ENCODE results near the gene RBM11.

The RBM11 gene

GRCh38 chr21:14236180-14236579 lies 20.2 kb downstream of the RBM11 start:
- Histone ChIP-seq H3K9ac (ENCODE audit: insufficient read length) (no peak overlapping the region), H3K27ac (no peak overlapping the region), H3K36me3 (ENCODE audit: insufficient read depth, low read length) (no peaks in the 10 kb centered on the region), H3K4me3 (no peak overlapping the region), H3K9me3 (ENCODE audit: low read depth, low read length) (no peaks in the 10 kb centered on the region)
- TF ChIP-seq EZH2 (IDR thresholded peaks at IDR 0.05) (no peak), POLR2AphosphoS5 (IDR thresholded peaks at IDR 0.05; ENCODE audit: borderline replicate concordance, low read depth, low read length) (no peak), FOXP2 (optimal IDR thresholded peaks at IDR 0.05; ENCODE audit: control extremely low read depth, extremely low read length, insufficient read depth) (no peak)
- no peak for DNase-seq (ENCODE audit: low read depth, low spot score)

- no peak for DNase-seq (ENCODE audit: low read depth, low spot score)
- no peaks in the 10 kb centered on the region for H3K9me3 ChIP-seq (ENCODE audit: low read depth, low read length)
- TF ChIP-seq POLR2AphosphoS5 (IDR thresholded peaks at IDR 0.05; ENCODE audit: borderline replicate concordance, low read depth, low read length), result no peak
- no peak for TF ChIP-seq EZH2 (IDR thresholded peaks at IDR 0.05)
- TF ChIP-seq FOXP2 (optimal IDR thresholded peaks at IDR 0.05; ENCODE audit: control extremely low read depth, extremely low read length, insufficient read depth), result no peak
- H3K4me3 ChIP-seq, result peak overlapping the region; percentile 32
- no peaks in the 10 kb centered on the region for H3K36me3 ChIP-seq (ENCODE audit: insufficient read depth, low read length)
- H3K9ac ChIP-seq (ENCODE audit: insufficient read length), result peak overlapping the region; percentile 21
- peak overlapping the region; percentile 84 for H3K27ac ChIP-seq
These were observed 23.3 kb downstream of the RBM11 start for GRCh38 chr21:14239281-14239680.

- TF ChIP-seq POLR2AphosphoS5 (IDR thresholded peaks at IDR 0.05; ENCODE audit: borderline replicate concordance, low read depth, low read length), result no peak
- no peak for TF ChIP-seq FOXP2 (optimal IDR thresholded peaks at IDR 0.05; ENCODE audit: control extremely low read depth, extremely low read length, insufficient read depth)
- TF ChIP-seq EZH2 (IDR thresholded peaks at IDR 0.05), result no peak
- Histone ChIP-seq H3K9me3 (ENCODE audit: low read depth, low read length) (no peaks in the 10 kb centered on the region), H3K36me3 (ENCODE audit: insufficient read depth, low read length) (no peaks in the 10 kb centered on the region), H3K27ac (no peak overlapping the region), H3K4me3 (no peak overlapping the region), H3K9ac (ENCODE audit: insufficient read length) (no peak overlapping the region)
- DNase-seq (ENCODE audit: low read depth, low spot score), result no peak
These were observed 25.3 kb downstream of the RBM11 start for GRCh38 chr21:14241297-14241696.

- Histone ChIP-seq H3K27ac (peak overlapping the region; percentile 87), H3K9ac (ENCODE audit: insufficient read length) (no peak overlapping the region), H3K9me3 (ENCODE audit: low read depth, low read length) (no peaks in the 10 kb centered on the region), H3K36me3 (ENCODE audit: insufficient read depth, low read length) (no peaks in the 10 kb centered on the region), H3K4me3 (peak overlapping the region; percentile 60)
- TF ChIP-seq EZH2 (IDR thresholded peaks at IDR 0.05) (no peak), POLR2AphosphoS5 (IDR thresholded peaks at IDR 0.05; ENCODE audit: borderline replicate concordance, low read depth, low read length) (no peak), FOXP2 (optimal IDR thresholded peaks at IDR 0.05; ENCODE audit: control extremely low read depth, extremely low read length, insufficient read depth) (no peak)
- peak; percentile 84 for DNase-seq (ENCODE audit: low read depth, low spot score)
These were observed 27.5 kb downstream of the RBM11 start for GRCh38 chr21:14243461-14243860.

GRCh38 chr21:14243874-14244273 lies 27.9 kb downstream of the RBM11 start:
- peak overlapping the region; percentile 60 for H3K4me3 ChIP-seq
- no peaks in the 10 kb centered on the region for H3K9me3 ChIP-seq (ENCODE audit: low read depth, low read length)
- H3K27ac ChIP-seq, result peak overlapping the region; percentile 87
- TF ChIP-seq POLR2AphosphoS5 (IDR thresholded peaks at IDR 0.05; ENCODE audit: borderline replicate concordance, low read depth, low read length) (0 out of 2 replicates have a peak, but pooled peaks have one; percentile 15), EZH2 (IDR thresholded peaks at IDR 0.05) (no peak)
- no peak for DNase-seq (ENCODE audit: low read depth, low spot score)
- H3K36me3 ChIP-seq (ENCODE audit: insufficient read depth, low read length), result no peaks in the 10 kb centered on the region
- no peak overlapping the region for H3K9ac ChIP-seq (ENCODE audit: insufficient read length)

- no peaks in the 10 kb centered on the region for H3K9me3 ChIP-seq (ENCODE audit: low read depth, low read length)
- no peak overlapping the region for H3K27ac ChIP-seq
- H3K36me3 ChIP-seq (ENCODE audit: insufficient read depth, low read length), result no peaks in the 10 kb centered on the region
- no peak for TF ChIP-seq EZH2 (IDR thresholded peaks at IDR 0.05)
- no peak for TF ChIP-seq POLR2AphosphoS5 (IDR thresholded peaks at IDR 0.05; ENCODE audit: borderline replicate concordance, low read depth, low read length)
- no peak for TF ChIP-seq FOXP2 (optimal IDR thresholded peaks at IDR 0.05; ENCODE audit: control extremely low read depth, extremely low read length, insufficient read depth)
- no peak overlapping the region for H3K4me3 ChIP-seq
- no peak for DNase-seq (ENCODE audit: low read depth, low spot score)
- H3K9ac ChIP-seq (ENCODE audit: insufficient read length), result no peak overlapping the region
These were observed 29.0 kb downstream of the RBM11 start for GRCh38 chr21:14244911-14245310.

- H3K9me3 ChIP-seq (ENCODE audit: low read depth, low read length), result no peaks in the 10 kb centered on the region
- TF ChIP-seq FOXP2 (optimal IDR thresholded peaks at IDR 0.05; ENCODE audit: control extremely low read depth, extremely low read length, insufficient read depth) (no peak), POLR2AphosphoS5 (IDR thresholded peaks at IDR 0.05; ENCODE audit: borderline replicate concordance, low read depth, low read length) (no peak), EZH2 (IDR thresholded peaks at IDR 0.05) (no peak)
- no peak overlapping the region for H3K27ac ChIP-seq
- no peak for DNase-seq (ENCODE audit: low read depth, low spot score)
- H3K9ac ChIP-seq (ENCODE audit: insufficient read length), result no peak overlapping the region
- no peak overlapping the region for H3K4me3 ChIP-seq
- no peaks in the 10 kb centered on the region for H3K36me3 ChIP-seq (ENCODE audit: insufficient read depth, low read length)
These were observed 29.8 kb downstream of the RBM11 start for GRCh38 chr21:14245711-14246110.

GRCh38 chr21:14251336-14251735 lies 35.4 kb downstream of the RBM11 start:
- DNase-seq (ENCODE audit: low read depth, low spot score), result no peak
- H3K36me3 ChIP-seq (ENCODE audit: insufficient read depth, low read length), result no peaks in the 10 kb centered on the region
- no peak overlapping the region for H3K27ac ChIP-seq
- no peak for TF ChIP-seq FOXP2 (optimal IDR thresholded peaks at IDR 0.05; ENCODE audit: control extremely low read depth, extremely low read length, insufficient read depth)
- no peak for TF ChIP-seq POLR2AphosphoS5 (IDR thresholded peaks at IDR 0.05; ENCODE audit: borderline replicate concordance, low read depth, low read length)
- TF ChIP-seq EZH2 (IDR thresholded peaks at IDR 0.05), result no peak
- H3K4me3 ChIP-seq, result no peak overlapping the region
- no peaks in the 10 kb centered on the region for H3K9me3 ChIP-seq (ENCODE audit: low read depth, low read length)
- H3K9ac ChIP-seq (ENCODE audit: insufficient read length), result no peak overlapping the region

GRCh38 chr21:14259747-14260146 lies 43.8 kb downstream of the RBM11 start:
- no peaks in the 10 kb centered on the region for H3K9me3 ChIP-seq (ENCODE audit: low read depth, low read length)
- H3K36me3 ChIP-seq (ENCODE audit: insufficient read depth, low read length), result no peaks in the 10 kb centered on the region
- H3K9ac ChIP-seq (ENCODE audit: insufficient read length), result no peak overlapping the region
- no peak for DNase-seq (ENCODE audit: low read depth, low spot score)
- TF ChIP-seq POLR2AphosphoS5 (IDR thresholded peaks at IDR 0.05; ENCODE audit: borderline replicate concordance, low read depth, low read length), result no peak
- TF ChIP-seq FOXP2 (optimal IDR thresholded peaks at IDR 0.05; ENCODE audit: control extremely low read depth, extremely low read length, insufficient read depth), result no peak
- no peak for TF ChIP-seq EZH2 (IDR thresholded peaks at IDR 0.05)
- no peak overlapping the region for H3K4me3 ChIP-seq
- H3K27ac ChIP-seq, result no peak overlapping the region

All from SK-N-MC (cell line).